MCF 10A (cell line): ENCODE data around the gene RCC2. TPM values are rescaled to one million over a fixed set of nuclear protein-coding genes. Genes with fewer than 3 reads are reported as not detected.
"Not testable (repeated sequence)": the region's sequence is repeated elsewhere in the genome, so short reads cannot be mapped to it uniquely, and the experiment has no call there.

ENCODE experiments used
- Bru-seq: library from RNA; stranded (reverse); fragments of 400-500 nt; gene quantifications from one replicate; lab custom pipeline; 2021; lab: Mats Ljungman, UMichigan
- BruChase-seq, 2 experiments: library from RNA; stranded (reverse); fragments of 400-500 nt; gene quantifications; one replicate each; lab custom pipeline; 2021; lab: Mats Ljungman, UMichigan
- BruUV-seq: library from RNA; stranded (reverse); fragments of 400-500 nt; replicated peaks from 2 replicates; lab custom pipeline; 2021; lab: Mats Ljungman, UMichigan
- CTCF ChIA-PET: fragments of 300-600 bp; sonication (Branson Sonifier 250); formaldehyde crosslinking; extraction: SDS; loops from one replicate; lab custom pipeline; 2021; ENCODE audit warnings: antibody characterized with exemption, inconsistent platforms; lab: Yijun Ruan, JAX
- POLR2A ChIA-PET: fragments of 300-600, 350-650 bp; sonication (Branson Sonifier 250); formaldehyde crosslinking; extraction: SDS; loops from one replicate; lab custom pipeline; 2020; ENCODE audit warnings: antibody characterized with exemption, inconsistent platforms; lab: Yijun Ruan, JAX
- DNase-seq: peaks from one replicate; pipeline ENCODE4 v3.0.0-alpha.2; 2018; ENCODE audit not compliant: unreplicated experiment
- H3K27ac Mint-ChIP-seq: one replicate; pipeline ENCODE4 v1.8.0; 2022; ENCODE audit warnings: mild to moderate bottlenecking, low read depth, mixed read lengths; ENCODE audit not compliant: unreplicated experiment
- H3K27me3 Mint-ChIP-seq: one replicate; pipeline ENCODE4 v1.8.0; 2022; ENCODE audit warnings: mixed read lengths; ENCODE audit not compliant: insufficient read depth, unreplicated experiment
- H3K36me3 Mint-ChIP-seq: one replicate; pipeline ENCODE4 v1.8.0; 2022; ENCODE audit warnings: mild to moderate bottlenecking, moderate library complexity, mixed read lengths; ENCODE audit not compliant: insufficient read depth, unreplicated experiment
- H3K4me1 Mint-ChIP-seq: one replicate; pipeline ENCODE4 v1.8.0; 2022; ENCODE audit warnings: mixed read lengths; ENCODE audit not compliant: insufficient read depth, unreplicated experiment
- H3K4me3 Mint-ChIP-seq: one replicate; pipeline ENCODE4 v1.8.0; 2022; ENCODE audit warnings: mild to moderate bottlenecking, moderate library complexity, mixed read lengths; ENCODE audit not compliant: unreplicated experiment
- H3K9me3 Mint-ChIP-seq: one replicate; pipeline ENCODE4 v1.8.0; 2022; ENCODE audit warnings: mixed read lengths; ENCODE audit not compliant: unreplicated experiment
- CTCF ChIP-seq: fragments of 200-600 bp; IDR thresholded peaks from one replicate; pipeline ENCODE4 v1.8.0; 2022; ENCODE audit warnings: antibody characterized with exemption, mild to moderate bottlenecking; ENCODE audit not compliant: unreplicated experiment
- intact Hi-C: fragments of 100-400 bp; cut with micrococcal nuclease; formaldehyde crosslinking; loops from 2 replicates; pipeline ENCODE4 v1.14.1; 2022
- long read RNA-seq: library from polyadenylated mRNA; stranded (forward); transcript quantifications from one replicate; pipeline ENCODE4 v2.0.0, GENCODE V29; 2022
- total RNA-seq: library from RNA; stranded (reverse); gene quantifications from 2 replicates; pipeline ENCODE4 v1.2.3, GENCODE V29; 2022

Gene RCC2
- total RNA-seq (89.1 and 107 TPM in 2 replicates), Bru-seq, nascent RNA (percentile 83 among the genes with signal in this experiment), BruChase-seq, experiment 1, labeled RNA remaining after a 6-hour chase (percentile 94 among the genes with signal in this experiment), BruChase-seq, experiment 2, labeled RNA remaining after a 2-hour chase (percentile 89 among the genes with signal in this experiment)
- long read RNA-seq, full-length matches to known transcripts = 18 of 69 reads
- long read RNA-seq, partial matches to known transcripts = 21 of 69 reads
- long read RNA-seq, other reads (novel, unspliced or antisense) = 30 of 69 reads

GRCh38 chr1:17439250-17440073 is at the start of gene RCC2:
Gene RCC2 (minus strand): TSS chr1:17439677. CDS start chr1:17438514, 1,163 bp downstream.
- peak; percentile 9 for TF ChIP-seq CTCF
- Mint-ChIP-seq H3K36me3 (peaks cover 23% of the 10 kb centered on the region), H3K4me3 (peak within 1 kb of the TSS; percentile 93), H3K27ac (peak within 1 kb of the TSS; percentile 89), H3K4me1 (peaks cover 35% of the 10 kb centered on the region), H3K27me3 (no peaks in the 10 kb centered on the region), H3K9me3 (no peaks in the 10 kb centered on the region)
- POLR2A ChIA-PET = interaction anchor here (0.6 to 8.0 kb wide), 16 partner anchors 13 to 1821 kb away, joined by 3 to 114 read pairs (median 4); no protein-coding TSS in a partner anchor
- intact Hi-C loops = no loop called here
- no TSS peak for BruUV-seq
- peak; percentile 71 for DNase-seq
- CTCF ChIA-PET = interaction anchor here (0.6 to 1.6 kb wide), 15 partner anchors 21 to 1258 kb away, joined by 3 to 7 read pairs (median 3); no protein-coding TSS in a partner anchor

- intact Hi-C loops = loop anchor here (5.0 kb wide), 1 partner anchor 64 kb away; no protein-coding TSS in a partner anchor
- no peaks in the 10 kb centered on the region for H3K4me1 Mint-ChIP-seq
Measured at GRCh38 chr1:17486242-17486641, 46.8 kb upstream of the RCC2 start.

GRCh38 chr1:17485281-17485680 is 45.8 kb upstream of the RCC2 start:
- H3K27ac Mint-ChIP-seq = no peak overlapping the region
- peaks cover 7% of the 10 kb centered on the region for H3K36me3 Mint-ChIP-seq
- ChIA-PET CTCF (interaction anchor here (0.6 kb wide), 1 partner anchor 16 kb away, joined by 3 read pairs; no protein-coding TSS in a partner anchor), POLR2A (no interaction called here)
- H3K4me1 Mint-ChIP-seq = no peaks in the 10 kb centered on the region
- no TSS peak for BruUV-seq
- H3K4me3 Mint-ChIP-seq = no peak overlapping the region
- intact Hi-C loops = loop anchor here (5.0 kb wide), 1 partner anchor 63 kb away; no protein-coding TSS in a partner anchor
- DNase-seq = peak; percentile 38
- H3K27me3 Mint-ChIP-seq = no peaks in the 10 kb centered on the region
- no peaks in the 10 kb centered on the region for H3K9me3 Mint-ChIP-seq
- TF ChIP-seq CTCF = peak; percentile 37

More at GRCh38 chr1:17486242-17486641, 46.8 kb upstream of the RCC2 start:
- H3K4me3 Mint-ChIP-seq = no peak overlapping the region
- peaks cover 7% of the 10 kb centered on the region for H3K36me3 Mint-ChIP-seq
- H3K9me3 Mint-ChIP-seq = no peaks in the 10 kb centered on the region
- no peak overlapping the region for H3K27ac Mint-ChIP-seq
- CTCF ChIA-PET = interaction anchor here (0.6 to 1.9 kb wide), 5 partner anchors 10 to 436 kb away, joined by 3 to 7 read pairs (median 4); partner anchors contain the start of gene RCC2
- no TSS peak for BruUV-seq
- H3K27me3 Mint-ChIP-seq = no peaks in the 10 kb centered on the region
- POLR2A ChIA-PET = no interaction called here
- DNase-seq = no peak
- TF ChIP-seq CTCF = no peak

- H3K4me1 Mint-ChIP-seq, POLR2A ChIA-PET, intact Hi-C loops: not testable (repeated sequence)
Measured at GRCh38 chr1:17481981-17482380, 42.5 kb upstream of the RCC2 start.

More at GRCh38 chr1:17481981-17482380, 42.5 kb upstream of the RCC2 start:
- not testable (repeated sequence) for H3K36me3 Mint-ChIP-seq, H3K4me3 Mint-ChIP-seq, DNase-seq, H3K27ac Mint-ChIP-seq, H3K9me3 Mint-ChIP-seq, BruUV-seq, H3K27me3 Mint-ChIP-seq
- CTCF ChIA-PET = interaction anchor here (0.7 kb wide), 2 partner anchors 63 to 162 kb away, joined by 4 to 5 read pairs; no protein-coding TSS in a partner anchor
